HepG2 (cell line): Measurements from ENCODE around the gene UBAP2. TPM values are rescaled to one million over a fixed set of nuclear protein-coding genes. Genes with fewer than 3 reads are reported as not detected.
A peak's percentile ranks its signal among the peaks of the same experiment; 100 is the strongest.

ENCODE experiments used
- CHCHD3 ChIP-seq: sonication (generic); formaldehyde crosslinking; IDR thresholded peaks from 2 replicates; pipeline ENCODE4 v1.8.0; 2022; ENCODE audit warnings: mild to moderate bottlenecking, missing genetic modification reagents, moderate library complexity
- ELF3 ChIP-seq: IDR thresholded peaks from 2 replicates; pipeline ENCODE4 v1.6.1; 2016; ENCODE audit warnings: missing genetic modification reagents, missing compliant biosample characterization
- ERF ChIP-seq: IDR thresholded peaks from 2 replicates; pipeline ENCODE4 v1.6.1; 2018; ENCODE audit warnings: missing biosample characterization, missing genetic modification reagents
- FOXP1 ChIP-seq, 2 experiments: fragments of 450-650 bp in 1 of 2; IDR thresholded peaks; 2 replicates each; pipeline ENCODE4 v1.6.1; 2017 to 2018; ENCODE audit warnings: antibody characterized with exemption in 1 of 2
- IRF2 ChIP-seq: IDR thresholded peaks from 2 replicates; pipeline ENCODE4 v1.6.1; 2018; ENCODE audit warnings: missing genetic modification reagents, missing compliant biosample characterization
- MYC ChIP-seq: sonication (generic); formaldehyde crosslinking; IDR thresholded peaks from 2 replicates; pipeline ENCODE4 v1.9.0; 2021; ENCODE audit warnings: missing genetic modification reagents, borderline replicate concordance
- MYPOP ChIP-seq: sonication (generic); formaldehyde crosslinking; IDR thresholded peaks from 2 replicates; pipeline ENCODE4 v1.8.1; 2023; ENCODE audit warnings: mild to moderate bottlenecking, moderate library complexity, missing genetic modification reagents
- NFATC3 ChIP-seq: sonication (generic); formaldehyde crosslinking; IDR thresholded peaks from 2 replicates; pipeline ENCODE4 v1.5.1; 2020; ENCODE audit warnings: mild to moderate bottlenecking, missing genetic modification reagents
- NFE2L2 ChIP-seq: fragments of 150-350 bp; IDR thresholded peaks from 2 replicates; pipeline ENCODE4 v1.6.1; 2014; ENCODE audit warnings: low read length
- RFX5 ChIP-seq: IDR thresholded peaks from 2 replicates; pipeline ENCODE4 v1.6.1; 2011; ENCODE audit warnings: low read depth, low read length, improper control_type of control experiment
- RNF2 ChIP-seq: fragments of 450-650 bp; conservative IDR thresholded peaks from 2 replicates; pipeline ENCODE4 v1.6.1; 2016; ENCODE audit warnings: low read depth
- RORA ChIP-seq: sonication (generic); formaldehyde crosslinking; IDR thresholded peaks from 2 replicates; pipeline ENCODE4 v1.5.0; 2020; ENCODE audit warnings: mild to moderate bottlenecking, missing genetic modification reagents, moderate library complexity
- SMAD9 ChIP-seq: sonication (generic); formaldehyde crosslinking; IDR thresholded peaks from 2 replicates; pipeline ENCODE4 v1.5.1; 2020; ENCODE audit warnings: mild to moderate bottlenecking, missing genetic modification reagents
- SP2 ChIP-seq: sonication (generic); formaldehyde crosslinking; IDR thresholded peaks from 2 replicates; pipeline ENCODE4 v1.5.1; 2020; ENCODE audit warnings: mild to moderate bottlenecking, missing genetic modification reagents
- TBL1XR1 ChIP-seq: fragments of 150-350 bp; IDR thresholded peaks from 2 replicates; pipeline ENCODE4 v1.6.1; 2014; ENCODE audit warnings: borderline replicate concordance, low read length; ENCODE audit not compliant: partially characterized antibody
- TCF7 ChIP-seq: sonication (generic); IDR thresholded peaks from 2 replicates; pipeline ENCODE4 v1.6.1; 2016; ENCODE audit warnings: antibody characterized with exemption, low read depth
- TIGD3 ChIP-seq: sonication (generic); formaldehyde crosslinking; IDR thresholded peaks from 2 replicates; pipeline ENCODE4 v1.5.1; 2020; ENCODE audit warnings: mild to moderate bottlenecking, missing genetic modification reagents, borderline replicate concordance
- ZBTB10 ChIP-seq: sonication (generic); formaldehyde crosslinking; IDR thresholded peaks from 2 replicates; pipeline ENCODE4 v1.4.0; 2020; ENCODE audit warnings: missing genetic modification reagents, borderline replicate concordance
- ZFP1 ChIP-seq: IDR thresholded peaks from 2 replicates; pipeline ENCODE4 v1.6.1; 2016
- ZNF331 ChIP-seq: sonication (generic); formaldehyde crosslinking; IDR thresholded peaks from 2 replicates; pipeline ENCODE4 v1.4.0; 2020; ENCODE audit warnings: missing genetic modification reagents
- ZNF34 ChIP-seq: sonication (generic); formaldehyde crosslinking; IDR thresholded peaks from 2 replicates; pipeline ENCODE4 v1.4.0; 2020; ENCODE audit warnings: mild to moderate bottlenecking, missing genetic modification reagents, borderline replicate concordance
- ZNF350 ChIP-seq: sonication (generic); formaldehyde crosslinking; IDR thresholded peaks from 2 replicates; pipeline ENCODE4 v1.4.0; 2020; ENCODE audit warnings: mild to moderate bottlenecking, low read depth, missing genetic modification reagents, borderline replicate concordance
- ZNF512 ChIP-seq: sonication (generic); formaldehyde crosslinking; IDR thresholded peaks from 2 replicates; pipeline ENCODE4 v1.4.0; 2020; ENCODE audit warnings: mild to moderate bottlenecking, missing genetic modification reagents
- ZNF543 ChIP-seq: sonication (generic); formaldehyde crosslinking; IDR thresholded peaks from 2 replicates; pipeline ENCODE4 v1.4.0; 2020; ENCODE audit warnings: mild to moderate bottlenecking, missing genetic modification reagents
- polyA plus RNA-seq, 8 experiments: library from polyadenylated mRNA; depleted of rRNA in 3 of 8; stranded (reverse) in 7 of 8; unstranded in 1 of 8; fragments of >200 nt; fragmentation: Illumina TruSeq in 4 of 8; extraction: Trizol in 4 of 8; gene quantifications; 2 replicates each; pipeline versions ENCODE4 v1.2.1 to v1.2.3, GENCODE V29; 2011 to 2016; ENCODE audit warnings: low read depth in 4 of 8, missing spikeins in 1 of 8, mixed read lengths in 1 of 8; ENCODE audit not compliant: insufficient read depth in 1 of 8
- total RNA-seq, 5 experiments: library from RNA; depleted of rRNA; stranded (reverse); fragments of >200 nt; fragmentation: Illumina TruSeq; extraction: Trizol; gene quantifications; 2 replicates each; pipeline ENCODE4 v1.2.3, GENCODE V29; 2016; ENCODE audit warnings: low read depth in 1 of 5

Gene UBAP2
- total and polyA plus RNA-seq, 2 of the 13 experiments (the other 11 are each of a cell fraction or from before 2014, with no cell fraction given): 19.0 to 22.0 TPM

- TF ChIP-seq ZNF543 (CRISPR knock-in tag) (peak; percentile 64; the same call in 1 of the 2 replicates), NFE2L2 (peak; percentile 83), SMAD9 (CRISPR knock-in tag) (no peak), ZFP1 (CRISPR knock-in tag) (peak; percentile 50; the same call in 1 of the 2 replicates), ZNF34 (CRISPR knock-in tag) (no peak), ZBTB10 (CRISPR knock-in tag) (no peak), ERF (CRISPR knock-in tag) (peak; percentile 78), SP2 (CRISPR knock-in tag) (no peak), NFATC3 (CRISPR knock-in tag) (no peak), MYPOP (CRISPR knock-in tag) (0 out of 2 replicates have a peak, but pooled peaks have one; percentile 42), ZNF512 (CRISPR knock-in tag) (peak; percentile 90), RFX5 (no peak), MYC (peak; percentile 59; the same call in 1 of the 2 replicates), ELF3 (CRISPR knock-in tag) (peak; percentile 68), TIGD3 (CRISPR knock-in tag) (no peak), ZNF350 (CRISPR knock-in tag) (peak; percentile 70), FOXP1 (IDR thresholded peaks at IDR 0.05) (no peak), FOXP1 (CRISPR knock-in tag; IDR thresholded peaks at IDR 0.05) (peak; percentile 88), RNF2 (no peak), TCF7 (peak; percentile 42), IRF2 (CRISPR knock-in tag) (no peak), RORA (CRISPR knock-in tag) (no peak), CHCHD3 (CRISPR knock-in tag) (no peak), TBL1XR1 (peak; percentile 53), ZNF331 (CRISPR knock-in tag) (peak; percentile 69; the same call in 1 of the 2 replicates)
Observed at GRCh38 chr9:33939924-33940874, 108.5 kb downstream of the UBAP2 start (continued).
